GM23338 (cell line): ENCODE results near the gene GCDH.

Experiments used
- EZH2 ChIP-seq: fragments of 200-600 bp; sonication (generic); IDR thresholded peaks from one replicate; pipeline ENCODE4 v1.8.0; 2017; ENCODE audit warnings: antibody characterized with exemption, mild to moderate bottlenecking, low read depth; ENCODE audit not compliant: unreplicated experiment
- POLR2AphosphoS5 ChIP-seq: IDR thresholded peaks from 2 replicates; pipeline ENCODE4 v1.6.1; 2016; ENCODE audit warnings: antibody characterized with exemption, low read depth
- TF ChIP-seq, protein P1 (sequence below), 2 experiments: fragments of 200-600 bp in 1 of 2; sonication (generic) in 1 of 2; conservative IDR thresholded peaks; 2 replicates each; pipeline versions ENCODE4 v1.5.1 to v1.6.1; 2016 to 2017; ENCODE audit warnings: antibody characterized with exemption in 2 of 2, low read depth in 2 of 2, mild to moderate bottlenecking in 2 of 2, moderate library complexity in 1 of 2

GRCh38 chr19:12937093-12937926 lies 46.4 kb downstream of the GCDH start:
- TF ChIP-seq, protein P1, sequence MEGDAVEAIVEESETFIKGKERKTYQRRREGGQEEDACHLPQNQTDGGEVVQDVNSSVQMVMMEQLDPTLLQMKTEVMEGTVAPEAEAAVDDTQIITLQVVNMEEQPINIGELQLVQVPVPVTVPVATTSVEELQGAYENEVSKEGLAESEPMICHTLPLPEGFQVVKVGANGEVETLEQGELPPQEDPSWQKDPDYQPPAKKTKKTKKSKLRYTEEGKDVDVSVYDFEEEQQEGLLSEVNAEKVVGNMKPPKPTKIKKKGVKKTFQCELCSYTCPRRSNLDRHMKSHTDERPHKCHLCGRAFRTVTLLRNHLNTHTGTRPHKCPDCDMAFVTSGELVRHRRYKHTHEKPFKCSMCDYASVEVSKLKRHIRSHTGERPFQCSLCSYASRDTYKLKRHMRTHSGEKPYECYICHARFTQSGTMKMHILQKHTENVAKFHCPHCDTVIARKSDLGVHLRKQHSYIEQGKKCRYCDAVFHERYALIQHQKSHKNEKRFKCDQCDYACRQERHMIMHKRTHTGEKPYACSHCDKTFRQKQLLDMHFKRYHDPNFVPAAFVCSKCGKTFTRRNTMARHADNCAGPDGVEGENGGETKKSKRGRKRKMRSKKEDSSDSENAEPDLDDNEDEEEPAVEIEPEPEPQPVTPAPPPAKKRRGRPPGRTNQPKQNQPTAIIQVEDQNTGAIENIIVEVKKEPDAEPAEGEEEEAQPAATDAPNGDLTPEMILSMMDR (conservative IDR thresholded peaks at IDR 0.05; ENCODE audit: low read depth in 2 of 2), result no peak
- TF ChIP-seq POLR2AphosphoS5 (no peak; the same call in none of the 2 replicates), EZH2 (no peak)
